ENCODE results near the gene NCOR2.

Gene NCOR2

DNA sequence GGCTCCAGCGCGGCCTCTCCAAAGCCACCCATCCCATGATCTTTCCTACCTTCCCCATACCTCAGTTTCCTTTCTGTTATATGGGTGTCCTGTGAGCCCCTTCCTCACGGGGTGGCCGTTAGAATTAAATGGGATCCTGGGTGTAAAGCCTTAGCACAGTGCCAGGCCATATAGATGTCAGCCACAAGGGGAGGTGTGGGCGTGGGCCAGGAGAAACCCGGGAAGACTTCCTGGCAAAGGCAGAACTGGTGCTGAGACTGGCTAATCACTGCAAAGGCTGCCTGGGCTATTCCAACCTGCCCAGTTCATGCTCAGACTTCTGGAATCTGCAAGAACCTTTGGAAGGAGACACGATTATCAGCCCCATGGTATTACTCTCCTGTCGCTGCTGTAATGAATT lies 11.0 kb upstream of the NCOR2 start:
- H3K36me3 ChIP-seq (ENCODE audit: control insufficient read depth in 5 of 5, insufficient read depth in 5 of 5, low read length in 5 of 5): no peaks in the 10 kb centered on the region
- no peak overlapping the region for H3K4me3 ChIP-seq (ENCODE audit: low read depth in 1 of 5, low read length in 5 of 5)
- no peaks in the 10 kb centered on the region for H3K27me3 ChIP-seq (ENCODE audit: control insufficient read depth in 5 of 5, insufficient read depth in 4 of 5, low read length in 5 of 5)
- H3K27ac ChIP-seq (ENCODE audit: low read depth, low read length): no peak overlapping the region
- H3K9ac ChIP-seq (ENCODE audit: low read length in 5 of 5): no peak overlapping the region
- H3K4me1 ChIP-seq (ENCODE audit: control insufficient read depth in 5 of 5, insufficient read depth in 5 of 5, low read length in 5 of 5): peaks cover 0 to 15% (median 13%) of the 10 kb centered on the region in 5 donors
- H3K9me3 ChIP-seq (ENCODE audit: control insufficient read depth in 5 of 5, low read length in 5 of 5): peaks cover 0 to 14% (median 7%) of the 10 kb centered on the region in 5 donors

DNA sequence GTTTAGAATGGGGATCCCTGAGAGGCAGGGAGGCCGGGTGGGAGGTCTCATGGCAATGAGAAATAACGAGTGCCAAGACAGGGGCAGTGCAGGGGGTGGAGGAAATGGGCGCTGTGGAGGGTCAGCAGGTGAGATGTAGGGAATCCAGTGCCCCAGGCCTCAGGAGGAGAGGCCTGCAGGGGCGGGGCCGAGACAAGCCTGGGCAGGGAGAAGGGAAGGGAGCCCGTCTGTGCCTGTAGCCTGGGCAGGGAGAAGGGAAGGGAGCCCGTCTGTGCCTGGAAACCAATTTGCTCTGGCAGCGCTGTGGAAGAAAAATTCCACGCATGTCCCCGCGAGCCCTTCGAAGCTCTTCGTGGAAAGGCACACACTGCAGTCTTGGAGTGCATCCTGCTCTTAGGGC lies 10.6 kb upstream of the NCOR2 start:
- no peak overlapping the region for H3K27ac ChIP-seq (ENCODE audit: low read depth, low read length)
- no peak overlapping the region for H3K4me3 ChIP-seq (ENCODE audit: low read depth in 1 of 5, low read length in 5 of 5)
- H3K4me1 ChIP-seq (ENCODE audit: control insufficient read depth in 5 of 5, insufficient read depth in 5 of 5, low read length in 5 of 5): peaks cover 0 to 15% (median 13%) of the 10 kb centered on the region in 5 donors
- H3K9ac ChIP-seq (ENCODE audit: low read length in 5 of 5): no peak overlapping the region
- H3K9me3 ChIP-seq (ENCODE audit: control insufficient read depth in 5 of 5, low read length in 5 of 5): peaks cover 0 to 14% (median 7%) of the 10 kb centered on the region in 5 donors
- no peaks in the 10 kb centered on the region for H3K36me3 ChIP-seq (ENCODE audit: control insufficient read depth in 5 of 5, insufficient read depth in 5 of 5, low read length in 5 of 5)
- no peaks in the 10 kb centered on the region for H3K27me3 ChIP-seq (ENCODE audit: control insufficient read depth in 5 of 5, insufficient read depth in 4 of 5, low read length in 5 of 5)

DNA sequence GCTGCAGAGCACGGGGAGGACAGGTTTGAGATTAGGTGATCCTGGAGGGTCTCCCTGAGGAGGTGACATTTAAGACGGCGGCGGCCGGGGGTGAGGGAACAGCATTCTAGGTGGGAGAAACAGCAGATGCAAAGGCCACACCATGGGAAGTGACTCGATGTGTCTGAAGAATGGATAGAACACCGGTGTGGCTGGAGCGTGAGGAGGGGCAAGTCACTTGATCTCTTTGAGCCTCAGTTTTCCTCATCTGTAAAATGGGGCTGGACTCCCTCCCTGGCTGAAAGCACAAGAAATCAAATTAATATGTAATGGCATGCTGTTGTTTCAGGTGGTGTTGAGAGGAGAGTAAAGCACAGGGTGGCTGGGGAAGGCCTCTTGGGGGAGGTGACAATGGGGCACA lies 10.0 kb upstream of the NCOR2 start:
- H3K4me3 ChIP-seq (ENCODE audit: low read depth in 1 of 5, low read length in 5 of 5): no peak overlapping the region
- H3K36me3 ChIP-seq (ENCODE audit: control insufficient read depth in 5 of 5, insufficient read depth in 5 of 5, low read length in 5 of 5): no peaks in the 10 kb centered on the region
- H3K4me1 ChIP-seq (ENCODE audit: control insufficient read depth in 5 of 5, insufficient read depth in 5 of 5, low read length in 5 of 5): peaks cover 0 to 12% (median 10%) of the 10 kb centered on the region in 5 donors
- no peaks in the 10 kb centered on the region for H3K27me3 ChIP-seq (ENCODE audit: control insufficient read depth in 5 of 5, insufficient read depth in 4 of 5, low read length in 5 of 5)
- no peak overlapping the region for H3K9ac ChIP-seq (ENCODE audit: low read length in 5 of 5)
- peaks cover 0 to 14% (median 7%) of the 10 kb centered on the region in 5 donors for H3K9me3 ChIP-seq (ENCODE audit: control insufficient read depth in 5 of 5, low read length in 5 of 5)
- no peak overlapping the region for H3K27ac ChIP-seq (ENCODE audit: low read depth, low read length)

DNA sequence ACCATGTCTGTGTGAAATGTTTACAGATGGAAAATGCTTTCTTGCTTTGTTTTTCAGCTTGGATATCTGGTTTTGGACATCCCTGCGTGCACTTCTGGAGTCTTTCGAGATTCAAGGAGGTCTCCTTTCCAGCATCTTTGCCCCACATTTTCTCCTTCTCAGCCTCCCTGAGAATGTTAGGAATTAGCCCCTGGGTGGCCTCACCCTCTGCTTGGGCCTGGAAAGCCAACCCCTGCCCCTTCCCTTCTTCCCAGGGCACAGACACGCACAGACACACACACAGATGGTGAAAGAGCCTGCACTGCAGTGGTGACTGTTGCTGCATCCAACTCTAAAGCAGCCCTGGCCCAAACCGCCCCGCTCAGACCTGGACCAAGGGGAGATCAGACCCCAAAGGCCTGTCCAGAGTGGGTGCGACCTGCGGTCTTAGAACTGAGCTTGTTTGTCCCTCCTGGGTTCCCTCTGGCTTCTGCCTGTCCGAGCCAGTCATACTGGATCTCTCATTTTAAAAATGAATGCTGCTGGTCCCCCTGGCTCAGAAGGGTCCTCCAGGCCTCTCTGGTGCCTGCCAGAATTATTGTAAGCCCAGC lies 8.7 kb upstream of the NCOR2 start:
- Histone ChIP-seq H3K27me3 (ENCODE audit: control insufficient read depth in 5 of 5, insufficient read depth in 4 of 5, low read length in 5 of 5) (no peaks in the 10 kb centered on the region), H3K27ac (ENCODE audit: low read depth, low read length) (no peak overlapping the region), H3K9ac (ENCODE audit: low read length in 5 of 5) (no peak overlapping the region), H3K4me3 (ENCODE audit: low read depth in 1 of 5, low read length in 5 of 5) (no peak overlapping the region), H3K36me3 (ENCODE audit: control insufficient read depth in 5 of 5, insufficient read depth in 5 of 5, low read length in 5 of 5) (no peaks in the 10 kb centered on the region), H3K4me1 (ENCODE audit: control insufficient read depth in 5 of 5, insufficient read depth in 5 of 5, low read length in 5 of 5) (no peaks in the 10 kb centered on the region), H3K9me3 (ENCODE audit: control insufficient read depth in 5 of 5, low read length in 5 of 5) (peaks cover 0 to 14% (median 7%) of the 10 kb centered on the region in 5 donors)

DNA sequence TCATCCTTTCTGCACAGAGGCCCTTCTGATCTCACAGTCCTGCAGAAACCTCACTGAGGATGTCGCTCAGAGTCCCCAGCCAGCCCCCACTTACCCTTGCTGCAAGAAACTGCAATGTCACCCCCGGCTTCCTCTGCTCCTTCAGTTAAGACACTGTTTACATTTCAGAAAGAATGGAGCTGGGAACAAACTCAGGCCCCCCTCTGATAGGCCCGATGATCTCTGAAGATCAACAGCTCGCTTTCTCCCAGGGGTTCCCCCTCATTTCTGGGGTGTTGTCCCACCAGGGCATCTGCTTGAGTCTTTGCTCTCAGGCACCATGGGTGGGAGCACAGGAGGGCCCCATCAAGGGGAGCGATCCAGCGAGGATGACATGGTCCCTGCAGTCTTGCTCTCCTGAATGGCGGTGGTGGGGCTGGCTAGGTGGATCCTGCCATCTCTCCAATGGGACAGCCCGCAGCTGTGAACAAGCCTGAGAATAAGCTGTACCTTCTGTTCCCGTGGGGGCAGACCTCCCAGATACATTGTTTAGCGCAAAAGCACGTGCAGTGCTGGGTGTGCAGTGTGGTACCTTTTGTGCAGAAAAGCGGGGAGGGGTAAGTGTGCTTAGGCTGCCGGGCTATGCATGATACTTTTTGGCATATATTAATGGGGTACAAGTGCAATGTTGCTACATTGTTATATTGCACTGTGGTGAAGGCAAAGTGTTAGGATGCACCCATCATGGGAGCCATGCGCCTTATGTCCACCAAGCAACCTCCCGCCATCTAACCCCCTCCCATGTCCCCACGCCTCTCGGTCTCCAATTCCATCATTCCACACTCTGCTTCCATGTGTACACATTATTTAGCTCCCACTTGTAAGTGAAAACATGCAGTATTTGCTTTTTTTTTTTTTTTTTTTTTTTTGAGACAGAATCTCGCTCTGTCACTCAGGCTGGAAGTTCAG lies 6.7 kb upstream of the NCOR2 start:
- Histone ChIP-seq H3K9me3 (ENCODE audit: control insufficient read depth in 5 of 5, low read length in 5 of 5) (peaks cover 0 to 11% (median 6%) of the 10 kb centered on the region in 5 donors), H3K4me3 (ENCODE audit: low read depth in 1 of 5, low read length in 5 of 5) (no peak overlapping the region), H3K9ac (ENCODE audit: low read length in 5 of 5) (no peak overlapping the region), H3K36me3 (ENCODE audit: control insufficient read depth in 5 of 5, insufficient read depth in 5 of 5, low read length in 5 of 5) (no peaks in the 10 kb centered on the region), H3K4me1 (ENCODE audit: control insufficient read depth in 5 of 5, insufficient read depth in 5 of 5, low read length in 5 of 5) (peaks cover 0 to 10% (median 8%) of the 10 kb centered on the region in 5 donors), H3K27me3 (ENCODE audit: control insufficient read depth in 5 of 5, insufficient read depth in 4 of 5, low read length in 5 of 5) (no peaks in the 10 kb centered on the region), H3K27ac (ENCODE audit: low read depth, low read length) (no peak overlapping the region)

DNA sequence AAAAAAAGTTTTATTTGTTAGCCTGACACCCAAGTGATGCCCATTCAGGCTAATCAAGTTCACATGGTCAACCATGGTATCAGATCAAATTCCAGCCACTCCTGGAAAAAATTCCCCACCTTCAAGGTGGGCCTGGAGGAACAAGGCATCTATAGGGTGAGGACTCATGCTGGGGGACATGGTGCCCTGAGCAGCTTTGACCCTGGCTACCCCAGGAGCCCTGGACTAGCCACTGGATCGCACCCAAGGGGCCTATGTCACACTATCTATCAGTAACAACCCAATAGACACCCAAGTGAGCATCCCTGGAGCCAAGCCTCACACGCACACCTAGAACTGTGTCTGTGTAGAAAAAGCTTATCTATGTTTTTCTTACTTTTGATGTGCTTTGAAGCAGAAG lies 4.1 kb upstream of the NCOR2 start:
- Histone ChIP-seq H3K27me3 (ENCODE audit: control insufficient read depth in 5 of 5, insufficient read depth in 4 of 5, low read length in 5 of 5) (no peaks in the 10 kb centered on the region), H3K9me3 (ENCODE audit: control insufficient read depth in 5 of 5, low read length in 5 of 5) (peaks cover 0 to 4% (median under 1%) of the 10 kb centered on the region in 5 donors), H3K4me1 (ENCODE audit: control insufficient read depth in 5 of 5, insufficient read depth in 5 of 5, low read length in 5 of 5) (peaks cover 0 to 25% (median 23%) of the 10 kb centered on the region in 5 donors), H3K4me3 (ENCODE audit: low read depth in 1 of 5, low read length in 5 of 5) (no peak overlapping the region), H3K9ac (ENCODE audit: low read length in 5 of 5) (no peak overlapping the region), H3K36me3 (ENCODE audit: control insufficient read depth in 5 of 5, insufficient read depth in 5 of 5, low read length in 5 of 5) (no peaks in the 10 kb centered on the region), H3K27ac (ENCODE audit: low read depth, low read length) (no peak overlapping the region)

DNA sequence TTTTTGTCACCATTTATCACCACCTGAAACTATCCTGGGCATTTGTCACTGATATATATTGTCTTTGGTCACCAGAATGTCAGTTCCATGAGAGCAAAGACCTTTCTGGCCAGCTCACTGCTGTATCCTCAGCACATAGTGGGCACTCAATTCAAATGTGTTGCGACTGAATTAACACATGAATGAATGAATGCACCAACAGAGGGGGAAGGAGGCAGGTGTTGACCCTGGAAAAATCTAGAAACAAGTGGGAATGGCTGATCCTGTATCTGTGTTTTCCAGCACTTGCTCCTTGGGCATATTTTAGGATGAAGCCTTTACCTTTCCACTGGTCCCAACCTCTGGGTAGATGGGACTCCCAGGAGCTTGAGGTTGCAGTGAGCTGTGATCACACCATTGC lies 3.4 kb upstream of the NCOR2 start:
- H3K9ac ChIP-seq (ENCODE audit: low read length in 5 of 5): no peak overlapping the region
- H3K27ac ChIP-seq (ENCODE audit: low read depth, low read length): no peak overlapping the region
- H3K4me1 ChIP-seq (ENCODE audit: control insufficient read depth in 5 of 5, insufficient read depth in 5 of 5, low read length in 5 of 5): peaks cover 0 to 32% (median 28%) of the 10 kb centered on the region in 5 donors
- no peaks in the 10 kb centered on the region for H3K27me3 ChIP-seq (ENCODE audit: control insufficient read depth in 5 of 5, insufficient read depth in 4 of 5, low read length in 5 of 5)
- no peak overlapping the region for H3K4me3 ChIP-seq (ENCODE audit: low read depth in 1 of 5, low read length in 5 of 5)
- no peaks in the 10 kb centered on the region for H3K36me3 ChIP-seq (ENCODE audit: control insufficient read depth in 5 of 5, insufficient read depth in 5 of 5, low read length in 5 of 5)
- no peaks in the 10 kb centered on the region for H3K9me3 ChIP-seq (ENCODE audit: control insufficient read depth in 5 of 5, low read length in 5 of 5)

DNA sequence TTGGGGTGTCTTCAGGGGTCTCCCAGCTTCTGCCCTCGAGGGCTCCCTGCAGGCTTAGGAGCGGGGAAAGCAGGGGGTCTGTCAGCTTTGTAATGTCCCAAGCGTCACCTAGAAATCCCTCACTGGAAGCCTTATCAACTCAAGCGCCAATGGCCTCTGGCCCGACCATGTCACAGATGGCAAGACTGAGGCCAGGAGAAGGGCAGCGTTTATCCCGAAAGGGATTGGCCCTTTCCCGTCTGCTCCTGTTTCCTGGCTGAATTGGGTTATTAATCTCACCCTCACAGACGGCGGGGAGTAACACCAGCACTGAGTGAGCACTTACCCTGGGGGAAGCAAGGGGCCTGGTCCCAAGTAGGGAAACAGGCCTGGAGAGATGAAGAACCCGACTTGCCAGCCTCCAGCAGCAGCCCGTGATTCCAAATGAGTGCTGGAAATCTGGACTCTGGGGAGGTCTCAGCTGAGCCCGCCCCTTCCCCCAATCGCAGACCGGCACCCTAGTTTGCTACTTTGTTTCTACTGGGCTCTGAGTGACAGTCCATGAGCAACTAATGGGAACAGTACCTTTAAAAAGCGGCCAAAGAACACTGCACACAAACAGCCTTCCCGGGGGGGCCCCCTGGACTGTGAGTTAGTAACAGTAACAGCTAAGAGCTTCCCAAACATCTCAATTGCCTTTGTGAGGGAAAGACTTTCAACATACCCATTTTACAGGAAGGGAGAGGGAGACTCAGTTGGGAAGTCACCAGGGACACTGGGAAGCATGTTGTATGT lies 2.1 kb upstream of the NCOR2 start:
- Histone ChIP-seq H3K4me1 (ENCODE audit: control insufficient read depth in 5 of 5, insufficient read depth in 5 of 5, low read length in 5 of 5) (peaks cover 0 to 42% (median 37%) of the 10 kb centered on the region in 5 donors), H3K36me3 (ENCODE audit: control insufficient read depth in 5 of 5, insufficient read depth in 5 of 5, low read length in 5 of 5) (no peaks in the 10 kb centered on the region), H3K9me3 (ENCODE audit: control insufficient read depth in 5 of 5, low read length in 5 of 5) (no peaks in the 10 kb centered on the region), H3K27me3 (ENCODE audit: control insufficient read depth in 5 of 5, insufficient read depth in 4 of 5, low read length in 5 of 5) (no peaks in the 10 kb centered on the region), H3K9ac (ENCODE audit: low read length in 5 of 5) (no peak overlapping the region), H3K4me3 (ENCODE audit: low read depth in 1 of 5, low read length in 5 of 5) (no peak overlapping the region), H3K27ac (ENCODE audit: low read depth, low read length) (peak overlapping the region; percentile 89)

DNA sequence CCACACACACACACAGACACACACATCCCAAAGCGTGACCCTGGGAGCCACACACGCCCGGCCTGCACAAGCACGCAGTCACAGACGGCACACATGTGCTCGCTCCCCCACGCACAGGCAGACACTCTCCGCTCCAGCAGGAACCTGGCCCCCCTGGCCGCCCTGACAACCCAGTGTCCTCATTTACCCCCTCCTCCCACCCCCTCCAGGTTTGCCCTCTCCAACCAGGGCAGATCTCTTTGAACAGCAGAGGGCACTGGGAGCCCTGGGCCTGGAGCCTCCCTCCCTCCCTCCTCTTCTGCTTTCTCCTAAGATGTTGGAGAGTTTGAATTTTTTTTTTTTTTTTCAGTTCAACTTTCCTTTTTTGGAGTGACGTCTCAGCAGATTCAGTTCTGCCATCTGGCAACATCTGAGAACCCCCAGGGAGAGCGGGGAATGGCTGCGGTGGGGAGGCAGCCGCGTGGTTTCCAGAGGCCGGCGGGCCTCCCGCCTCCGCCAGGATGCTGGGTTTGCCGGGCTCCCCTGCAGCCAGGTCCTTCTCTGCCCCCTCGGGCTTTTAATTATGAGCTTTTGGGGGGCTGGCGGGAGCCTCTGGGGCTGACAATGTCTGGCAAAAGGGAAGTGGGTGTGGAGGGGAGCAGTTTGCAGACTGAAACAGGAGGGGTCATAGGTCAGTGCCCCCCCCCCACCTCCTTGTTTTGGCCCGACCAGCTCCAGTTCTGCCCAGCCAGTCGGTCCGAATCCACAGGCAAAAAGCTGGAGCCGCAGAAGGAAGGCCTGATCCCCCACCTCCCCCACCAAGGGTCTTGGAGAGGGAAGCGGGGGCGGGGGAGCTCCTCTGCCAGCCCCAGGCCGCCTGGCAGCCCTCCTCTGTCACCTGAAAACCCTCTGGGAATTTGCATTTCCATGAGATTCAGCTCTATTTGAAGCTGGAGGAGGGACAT lies 1.3 kb upstream of the NCOR2 start:
- Histone ChIP-seq H3K4me1 (ENCODE audit: control insufficient read depth in 5 of 5, insufficient read depth in 5 of 5, low read length in 5 of 5) (peaks cover 0 to 48% (median 41%) of the 10 kb centered on the region in 5 donors), H3K27me3 (ENCODE audit: control insufficient read depth in 5 of 5, insufficient read depth in 4 of 5, low read length in 5 of 5) (no peaks in the 10 kb centered on the region), H3K9ac (ENCODE audit: low read length in 5 of 5) (no peak overlapping the region), H3K36me3 (ENCODE audit: control insufficient read depth in 5 of 5, insufficient read depth in 5 of 5, low read length in 5 of 5) (no peaks in the 10 kb centered on the region), H3K4me3 (ENCODE audit: low read depth in 1 of 5, low read length in 5 of 5) (no peak overlapping the region), H3K9me3 (ENCODE audit: control insufficient read depth in 5 of 5, low read length in 5 of 5) (no peaks in the 10 kb centered on the region), H3K27ac (ENCODE audit: low read depth, low read length) (peak overlapping the region; percentile 89)
